Common myeloid progenitor, CD34-positive (primary cell): ENCODE data around the gene TTC3.

Experiments
- CTCF ChIA-PET: fragments of 350-600 bp; sonication (Branson Sonifier 250); formaldehyde crosslinking; loops from one replicate; lab custom pipeline; 2021; ENCODE audit warnings: antibody characterized with exemption; lab: Charles Lee
- POLR2A ChIA-PET: fragments of 350-600 bp; sonication (Branson Sonifier 250); formaldehyde crosslinking; loops from one replicate; lab custom pipeline; 2021; ENCODE audit warnings: antibody characterized with exemption; lab: Charles Lee
- DNase-seq, 3 donors: peaks; one replicate each; pipeline versions ENCODE4 v3.0.0 to v3.0.0-alpha.2; 2013
- H3K27ac ChIP-seq, 2 experiments: 1 replicate in 1 of 2; 2 replicates in 1 of 2; pipeline ENCODE4 v1.7.0; 2013; ENCODE audit warnings: inconsistent platforms in 2 of 2, low read length in 2 of 2, mild to moderate bottlenecking in 2 of 2, low read depth in 1 of 2, moderate library complexity in 1 of 2; ENCODE audit not compliant: severe bottlenecking in 2 of 2, insufficient read depth in 1 of 2, poor library complexity in 1 of 2
- H3K27me3 ChIP-seq, 5 experiments: replicated peaks in 2 of 5; 1 replicate in 3 of 5; 2 replicates in 2 of 5; pipeline versions ENCODE4 v1.6.1 to v1.7.0; 2013; ENCODE audit warnings: low read length in 4 of 5, mild to moderate bottlenecking in 2 of 5, moderate library complexity in 2 of 5, inconsistent platforms in 1 of 5; ENCODE audit not compliant: insufficient read depth in 5 of 5, control insufficient read depth in 4 of 5
- H3K36me3 ChIP-seq, 4 experiments: 1 replicate in 2 of 4; 2 replicates in 2 of 4; pipeline versions ENCODE4 v1.6.1 to v1.7.0; 2013; ENCODE audit warnings: low read length in 3 of 4, control low read depth in 1 of 4, mild to moderate bottlenecking in 1 of 4; ENCODE audit not compliant: control insufficient read depth in 4 of 4, insufficient read depth in 4 of 4
- H3K4me1 ChIP-seq, 4 experiments: 1 replicate in 3 of 4; 2 replicates in 1 of 4; pipeline versions ENCODE4 v1.6.1 to v1.7.1; 2013; ENCODE audit warnings: low read length in 3 of 4, mild to moderate bottlenecking in 3 of 4, control low read depth in 1 of 4, inconsistent platforms in 1 of 4, moderate library complexity in 1 of 4; ENCODE audit not compliant: control insufficient read depth in 4 of 4, insufficient read depth in 4 of 4; ENCODE audit errors: control extremely low read depth in 1 of 4
- H3K4me3 ChIP-seq, 7 experiments: 1 replicate in 4 of 7; 2 replicates in 3 of 7; pipeline versions ENCODE4 v1.5.1 to v1.7.0; 2013; ENCODE audit warnings: mild to moderate bottlenecking in 7 of 7, low read length in 6 of 7, moderate library complexity in 6 of 7, inconsistent platforms in 2 of 7, low read depth in 2 of 7, control low read depth in 1 of 7; ENCODE audit not compliant: insufficient read depth in 4 of 7, control insufficient read depth in 1 of 7; ENCODE audit errors: extremely low read depth in 1 of 7
- H3K9me3 ChIP-seq, 5 experiments: 1 replicate in 4 of 5; 2 replicates in 1 of 5; pipeline versions ENCODE4 v1.6.1 to v1.7.1; 2013; ENCODE audit warnings: low read length in 4 of 5, mild to moderate bottlenecking in 2 of 5, inconsistent platforms in 1 of 5, low read depth in 1 of 5, moderate library complexity in 1 of 5; ENCODE audit not compliant: control insufficient read depth in 4 of 5, insufficient read depth in 2 of 5; ENCODE audit errors: control extremely low read depth in 1 of 5
- WGBS: methylation state at CpG from one replicate; pipeline ENCODE4 v1.1.5; 2013; ENCODE audit not compliant: insufficient coverage; 5-methylcytosine and 5-hydroxymethylcytosine counted together

TTC3 gene

DNA sequence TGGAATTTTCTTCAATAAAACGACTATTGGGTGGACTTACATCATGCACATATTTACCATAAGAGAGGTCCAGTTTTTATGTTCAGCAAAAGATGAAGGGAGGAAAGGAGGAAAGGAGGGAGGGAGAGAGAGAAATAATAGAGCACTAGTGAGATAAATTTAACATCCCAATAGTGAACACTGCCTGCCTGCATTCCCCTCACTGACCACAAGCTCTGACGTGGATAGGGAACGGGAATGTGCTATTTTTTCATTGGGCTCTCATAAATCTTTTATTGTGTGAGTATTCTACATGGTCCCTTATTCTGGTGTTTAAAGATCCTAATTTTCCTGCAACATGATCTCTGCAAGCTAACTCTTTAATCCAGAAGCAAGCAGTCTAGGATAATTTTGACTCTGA lies 82.1 kb downstream of the TTC3 start:
- POLR2A ChIA-PET, result no interaction called here

DNA sequence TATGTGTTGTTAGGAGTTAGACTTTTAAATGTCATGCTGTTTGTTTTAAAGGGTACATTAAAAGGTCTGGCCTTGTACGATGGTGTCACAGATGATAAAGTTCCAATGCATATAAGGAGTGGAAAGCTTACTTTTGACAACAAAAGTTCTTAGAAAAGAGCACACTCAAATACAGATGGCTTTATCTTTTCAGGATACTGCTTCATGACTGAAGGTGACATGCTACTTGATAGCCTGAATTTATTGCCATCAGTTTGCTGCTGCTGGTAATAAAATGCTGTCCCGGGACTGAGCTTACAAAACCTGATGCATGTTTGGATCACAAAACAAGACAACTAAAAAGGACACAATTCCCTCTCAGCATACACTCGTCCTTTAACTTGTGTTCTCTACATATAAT lies 84.9 kb downstream of the TTC3 start:
- Histone ChIP-seq H3K4me3 (no peak overlapping the region), H3K36me3 (peaks cover 13 to 67% (median 43%) of the 10 kb centered on the region in 4 experiments), H3K4me1 (no peaks in the 10 kb centered on the region), H3K27me3 (no peaks in the 10 kb centered on the region), H3K9me3 (no peaks in the 10 kb centered on the region), H3K27ac (no peak overlapping the region)
- ChIA-PET POLR2A (no interaction called here), CTCF (interaction anchor here (0.6 to 2.8 kb wide), 3 partner anchors 9 to 407 kb away, joined by 3 to 7 read pairs (median 6); no protein-coding TSS in a partner anchor)
- no peak for DNase-seq
- WGBS, result 100% methylated on average over 2 of the region's 3 CpGs

More for the DNA sequence above, 82.1 kb downstream of the TTC3 start:
- H3K36me3 ChIP-seq, result peaks cover 7 to 67% (median 41%) of the 10 kb centered on the region in 4 experiments
- 83% methylated on average over 2 of the region's 3 CpGs for WGBS
- no peak for DNase-seq
- H3K4me1 ChIP-seq, result no peaks in the 10 kb centered on the region
- H3K4me3 ChIP-seq, result no peak overlapping the region
- H3K27me3 ChIP-seq, result no peaks in the 10 kb centered on the region
- H3K9me3 ChIP-seq, result no peaks in the 10 kb centered on the region
- H3K27ac ChIP-seq, result no peak overlapping the region
- CTCF ChIA-PET, result no interaction called here

DNA sequence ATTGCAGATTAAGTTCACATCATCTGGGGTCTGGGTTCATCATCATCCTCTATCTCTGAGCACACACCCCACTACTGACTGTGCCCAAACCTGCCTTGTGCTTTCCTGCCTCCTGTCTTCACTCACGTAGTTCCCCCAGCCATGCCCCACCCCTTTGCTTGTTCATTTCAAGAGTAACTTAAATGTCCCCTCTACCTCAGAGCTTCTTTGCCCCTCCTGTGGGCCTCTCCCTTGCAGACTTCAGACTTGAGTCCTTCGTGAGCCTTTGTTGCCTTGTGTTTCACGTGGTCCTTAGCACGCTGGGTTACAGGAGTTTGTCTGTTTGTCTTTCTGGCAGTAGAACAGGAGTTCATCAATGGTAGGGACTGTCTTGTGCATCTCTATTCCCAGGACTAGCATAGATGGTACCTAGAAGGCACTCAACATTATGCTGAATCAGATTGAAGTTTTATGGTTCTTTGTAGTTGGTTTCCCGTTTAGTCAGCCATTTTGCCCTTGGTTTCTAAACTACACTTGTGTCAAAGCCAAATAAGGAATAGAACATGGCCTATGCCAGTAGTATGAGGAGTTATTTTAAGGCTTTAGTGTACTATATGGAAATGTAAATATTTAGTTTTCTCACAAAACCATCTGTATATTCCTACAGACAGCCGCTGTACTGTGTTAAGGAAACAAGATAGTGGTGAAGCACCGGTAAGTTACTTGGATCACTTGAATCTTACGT lies 86.2 kb downstream of the TTC3 start:
- POLR2A ChIA-PET, result no interaction called here
- Histone ChIP-seq H3K36me3 (peaks cover 14 to 66% (median 44%) of the 10 kb centered on the region in 4 experiments), H3K4me3 (no peak overlapping the region), H3K9me3 (no peaks in the 10 kb centered on the region), H3K27me3 (no peaks in the 10 kb centered on the region), H3K4me1 (no peaks in the 10 kb centered on the region), H3K27ac (no peak overlapping the region)
- DNase-seq, result no peak
- 96% methylated on average over 5 of the region's 8 CpGs for WGBS
- CTCF ChIA-PET, result no interaction called here

DNA sequence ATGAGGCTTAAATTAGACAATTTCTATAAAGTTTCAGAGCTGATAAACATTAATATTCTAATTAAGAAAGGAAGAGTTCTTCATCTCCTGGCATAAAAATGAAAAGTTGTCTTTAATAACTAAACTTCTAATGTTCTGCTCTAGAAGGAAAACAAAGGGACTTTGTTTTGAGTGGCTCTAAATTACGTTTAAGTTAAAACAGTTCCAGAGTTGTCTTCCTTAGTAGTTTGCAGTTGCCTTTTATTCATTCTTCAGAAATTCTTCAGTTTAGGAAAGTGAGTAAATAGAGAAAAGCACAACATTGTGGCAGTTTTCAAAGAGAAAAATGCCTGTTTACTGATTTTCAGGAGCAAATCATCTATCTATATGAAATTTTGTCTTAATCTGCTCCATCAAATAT lies 86.9 kb downstream of the TTC3 start:
- ChIA-PET CTCF (no interaction called here), POLR2A (no interaction called here)
- DNase-seq, result no peak
- Histone ChIP-seq H3K36me3 (peaks cover 10 to 67% (median 42%) of the 10 kb centered on the region in 4 experiments), H3K27me3 (no peaks in the 10 kb centered on the region), H3K4me1 (peaks cover 0 to 3% (median 0%) of the 10 kb centered on the region in 4 experiments), H3K27ac (no peak overlapping the region), H3K9me3 (no peaks in the 10 kb centered on the region), H3K4me3 (no peak overlapping the region)
- WGBS, result 100% methylated on average over 1 of the region's 1 CpG

DNA sequence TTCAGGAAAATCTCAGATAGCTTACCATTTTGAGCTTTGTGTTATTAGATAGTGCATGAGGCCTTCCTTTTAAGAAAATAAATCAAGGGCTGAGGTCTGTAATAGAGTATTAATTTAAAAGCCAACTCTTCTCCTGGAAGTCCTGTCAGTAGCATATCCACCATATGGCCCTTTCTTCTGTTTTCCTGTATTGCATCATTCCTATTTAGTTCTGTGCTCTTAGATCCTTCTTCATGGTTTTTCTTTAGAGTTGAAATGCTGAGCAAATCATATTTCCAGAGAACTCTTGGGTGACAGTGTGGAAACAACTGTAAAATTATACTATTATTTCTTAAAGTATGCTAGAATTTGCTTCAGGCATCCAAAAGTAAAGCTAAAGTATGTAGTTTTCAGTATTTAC lies 91.7 kb downstream of the TTC3 start:
- CTCF ChIA-PET, result interaction anchor here (1.2 kb wide), 2 partner anchors 11 to 419 kb away, joined by 3 to 5 read pairs; no protein-coding TSS in a partner anchor
- H3K4me1 ChIP-seq, result peaks cover 0 to 6% (median 0%) of the 10 kb centered on the region in 4 experiments
- no peak for DNase-seq
- H3K9me3 ChIP-seq, result no peaks in the 10 kb centered on the region
- POLR2A ChIA-PET, result interaction anchor here (0.7 kb wide), 1 partner anchor 288 kb away, joined by 3 read pairs; no protein-coding TSS in a partner anchor
- no peak overlapping the region for H3K27ac ChIP-seq
- peaks cover 15 to 63% (median 40%) of the 10 kb centered on the region in 4 experiments for H3K36me3 ChIP-seq
- H3K4me3 ChIP-seq, result no peak overlapping the region
- H3K27me3 ChIP-seq, result no peaks in the 10 kb centered on the region

DNA sequence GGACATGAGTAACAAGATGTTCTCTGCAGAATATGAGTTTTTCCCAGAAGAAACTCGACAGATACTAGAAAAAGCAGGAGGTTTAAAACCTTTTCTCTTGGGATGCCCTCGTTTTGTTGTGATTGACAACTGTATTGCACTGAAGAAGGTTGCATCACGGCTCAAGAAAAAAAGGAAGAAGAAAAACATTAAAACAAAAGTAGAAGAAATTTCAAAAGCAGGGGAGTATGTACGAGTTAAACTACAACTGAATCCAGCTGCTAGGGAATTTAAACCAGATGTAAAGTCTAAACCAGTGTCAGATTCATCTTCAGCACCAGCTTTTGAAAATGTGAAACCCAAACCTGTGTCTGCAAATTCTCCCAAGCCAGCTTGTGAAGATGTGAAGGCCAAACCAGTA lies 92.5 kb downstream of the TTC3 start:
- Histone ChIP-seq H3K36me3 (peaks cover 18 to 67% (median 43%) of the 10 kb centered on the region in 4 experiments), H3K27ac (no peak overlapping the region), H3K27me3 (no peaks in the 10 kb centered on the region), H3K4me3 (no peak overlapping the region), H3K9me3 (no peaks in the 10 kb centered on the region), H3K4me1 (peaks cover 0 to 6% (median 0%) of the 10 kb centered on the region in 4 experiments)
- no peak for DNase-seq
- 96% methylated on average over 2 of the region's 4 CpGs for WGBS
- ChIA-PET CTCF (interaction anchor here (1.2 to 2.3 kb wide), 2 partner anchors 10 to 23 kb away, joined by 3 to 5 read pairs; no protein-coding TSS in a partner anchor), POLR2A (no interaction called here)

DNA sequence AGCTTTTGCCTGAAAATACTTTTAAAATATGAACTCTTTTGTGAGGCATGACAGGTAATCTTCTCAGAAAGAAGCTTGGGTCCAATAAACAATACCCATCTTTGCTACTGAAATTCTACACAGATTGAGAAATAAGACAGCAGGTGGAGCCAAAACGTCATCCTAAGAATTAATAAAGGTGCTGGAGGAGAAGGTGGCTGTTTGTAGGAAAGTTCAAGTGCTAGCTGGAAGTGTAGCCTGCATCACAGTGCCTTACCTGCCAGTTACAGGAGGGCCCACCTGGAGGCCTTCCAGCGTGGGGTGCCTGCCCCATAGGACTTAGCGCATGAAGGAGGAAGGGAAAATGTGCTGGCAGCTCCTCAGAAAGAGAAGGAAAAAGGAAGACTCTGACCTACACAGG lies 93.7 kb downstream of the TTC3 start:
- CTCF ChIA-PET, result interaction anchor here (0.6 to 2.3 kb wide), 10 partner anchors 9 to 417 kb away, joined by 3 to 6 read pairs (median 3); no protein-coding TSS in a partner anchor
- Histone ChIP-seq H3K4me3 (no peak overlapping the region), H3K27ac (no peak overlapping the region), H3K27me3 (no peaks in the 10 kb centered on the region), H3K9me3 (no peaks in the 10 kb centered on the region), H3K36me3 (peaks cover 22 to 66% (median 43%) of the 10 kb centered on the region in 4 experiments), H3K4me1 (peaks cover 0 to 6% (median 0%) of the 10 kb centered on the region in 4 experiments)
- WGBS, result 90% methylated on average over 3 of the region's 3 CpGs
- peak; percentile 41 to 71 (median 54) for DNase-seq
- POLR2A ChIA-PET, result no interaction called here
